CD4-positive, alpha-beta T cell treated with Interleukin-17A for 1 hour (primary cell): ENCODE data around the gene FMO4.
"Not testable (repeated sequence)": the region's sequence is repeated elsewhere in the genome, so short reads cannot be mapped to it uniquely, and the experiment has no call there.

Experiments
- DNase-seq: peaks from one replicate; pipeline ENCODE4 v3.0.0-alpha.2; 2020

The FMO4 gene

DNA sequence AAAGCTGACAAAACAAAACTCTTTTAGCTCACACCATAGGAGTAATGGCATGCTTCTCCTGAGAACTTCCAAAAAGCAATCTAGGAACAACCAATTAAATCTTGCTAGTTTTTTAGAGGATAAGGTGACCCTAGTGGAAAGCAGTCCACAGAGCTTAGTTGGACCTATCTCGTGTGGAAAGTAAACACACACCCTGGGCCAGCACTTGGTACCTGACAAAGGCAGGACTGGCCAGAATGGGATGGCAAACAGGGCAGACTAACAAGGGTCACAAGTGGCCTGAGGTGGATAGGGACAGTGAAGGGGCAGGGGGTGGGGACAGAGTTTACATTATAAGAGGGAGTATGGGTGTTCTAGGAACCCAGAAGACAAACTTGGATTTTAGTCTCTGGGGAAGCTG, 22.0 kb downstream of the FMO4 start:
- no peak for DNase-seq

DNA sequence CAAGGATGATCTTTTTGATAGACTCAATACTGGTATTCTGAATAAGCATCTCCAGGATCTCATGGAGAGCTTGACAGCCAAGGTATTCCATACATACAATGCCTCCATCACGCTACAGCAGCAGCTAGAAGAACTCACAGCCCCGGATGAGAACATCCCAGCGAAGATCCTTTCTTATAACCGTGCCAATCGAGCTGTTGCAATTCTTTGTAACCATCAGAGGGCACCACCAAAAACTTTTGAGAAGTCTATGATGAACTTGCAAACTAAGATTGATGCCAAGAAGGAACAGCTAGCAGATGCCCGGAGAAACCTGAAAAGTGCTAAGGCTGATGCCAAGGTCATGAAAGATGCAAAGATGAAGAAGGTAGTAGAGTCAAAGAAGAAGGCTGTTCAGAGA, 25.4 kb downstream of the FMO4 start:
- DNase-seq: not testable (repeated sequence)

- DNase-seq: no peak
Measured at GRCh38 chr1:171343727-171344472, 29.9 kb downstream of the FMO4 start.

DNA sequence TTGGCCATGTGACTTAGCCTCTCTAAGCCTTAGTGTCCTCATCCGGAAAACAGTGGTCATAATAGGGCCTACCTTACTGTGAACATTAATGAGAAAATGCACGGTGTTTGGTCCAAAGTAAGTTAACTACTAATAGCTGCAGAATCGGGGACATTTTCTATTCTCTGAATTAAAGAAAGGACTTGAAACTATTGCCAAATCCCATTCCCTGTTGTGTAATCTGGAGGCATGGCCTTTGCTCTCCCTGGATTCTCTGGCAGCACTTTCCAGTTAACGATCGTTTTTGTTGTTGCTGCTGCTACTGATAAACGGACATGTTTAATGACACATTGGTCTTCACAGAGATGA, 30.5 kb downstream of the FMO4 start:
- no peak for DNase-seq

GRCh38 chr1:171345536-171345935, 31.6 kb downstream of the FMO4 start:
- no peak for DNase-seq

DNA sequence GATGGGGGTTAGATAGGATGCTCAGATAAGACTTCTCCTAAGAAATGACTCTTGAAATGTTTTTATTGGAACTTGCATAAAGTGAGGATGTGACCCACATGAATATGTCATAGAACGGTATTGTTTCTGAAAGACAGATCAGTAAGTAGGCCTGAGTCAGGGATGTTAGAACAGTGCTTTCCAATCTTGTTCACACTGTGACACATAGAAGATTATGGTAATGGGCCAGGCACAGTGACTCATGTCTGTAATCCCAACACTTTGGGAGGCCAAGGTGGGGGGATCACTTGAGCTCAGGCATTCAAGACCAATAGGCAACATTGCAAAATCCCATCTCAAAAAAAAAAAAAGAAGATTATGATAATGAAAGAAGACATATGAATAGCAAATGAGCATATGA, 32.9 kb downstream of the FMO4 start:
- no peak for DNase-seq

DNA sequence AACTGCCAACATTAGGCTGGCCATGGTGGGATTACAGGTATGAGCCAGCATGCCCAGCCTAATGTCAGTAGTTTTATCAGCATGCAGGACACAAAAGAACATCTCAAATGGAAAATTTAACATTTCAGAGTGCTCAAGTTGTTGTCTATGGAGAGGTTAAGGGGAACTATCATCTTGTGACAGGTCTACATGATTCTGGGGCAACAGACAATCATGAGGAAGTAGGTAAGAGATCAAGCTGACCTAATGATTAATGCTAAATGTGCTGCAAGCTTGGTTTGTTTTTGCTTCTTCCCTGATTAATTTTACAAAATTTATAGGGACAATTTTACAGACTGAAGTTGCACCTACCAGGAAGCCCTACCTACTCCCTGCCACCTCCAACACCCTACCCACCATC, 36.6 kb downstream of the FMO4 start:
- no peak for DNase-seq

GRCh38 chr1:171351961-171352360, 38.0 kb downstream of the FMO4 start:
- DNase-seq: no peak

- DNase-seq: no peak
Measured at GRCh38 chr1:171352554-171352953, 38.6 kb downstream of the FMO4 start.

GRCh38 chr1:171355727-171356126, 41.7 kb downstream of the FMO4 start:
- no peak for DNase-seq

DNA sequence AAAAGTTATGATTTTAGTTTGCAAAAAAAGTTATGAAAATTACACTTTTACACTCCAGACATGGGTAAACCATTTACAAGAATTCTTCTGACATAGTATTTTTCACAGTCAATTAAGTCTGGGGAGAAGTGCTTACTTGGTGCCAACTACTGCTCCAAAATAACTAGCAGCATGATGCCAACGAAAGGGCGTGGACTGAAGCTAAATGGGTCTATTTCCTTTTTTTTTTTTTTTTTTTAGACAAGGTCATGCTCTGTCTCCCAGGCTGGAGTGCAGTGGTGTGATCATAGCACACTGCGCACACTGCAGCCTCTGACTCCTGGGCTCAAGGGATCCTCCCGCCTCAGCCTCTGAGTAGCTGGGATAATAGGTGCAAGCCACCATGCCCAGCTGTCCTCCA, 43.2 kb downstream of the FMO4 start:
- no peak for DNase-seq

DNA sequence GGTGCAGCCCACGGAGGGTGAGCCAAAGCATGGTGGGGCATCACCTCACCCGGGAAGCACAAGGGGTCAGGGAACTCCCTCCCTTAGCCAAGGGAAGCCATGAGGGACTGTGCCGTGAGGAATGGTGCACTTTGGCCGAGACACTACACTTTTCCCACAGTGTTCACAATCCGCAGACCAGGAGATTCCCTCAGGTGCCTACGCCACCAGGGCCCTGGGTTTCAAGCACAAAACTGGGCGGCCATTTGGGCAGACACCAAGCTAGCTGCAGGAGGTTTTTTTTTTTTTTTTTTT, 45.3 kb downstream of the FMO4 start:
- DNase-seq: not testable (repeated sequence)

DNA sequence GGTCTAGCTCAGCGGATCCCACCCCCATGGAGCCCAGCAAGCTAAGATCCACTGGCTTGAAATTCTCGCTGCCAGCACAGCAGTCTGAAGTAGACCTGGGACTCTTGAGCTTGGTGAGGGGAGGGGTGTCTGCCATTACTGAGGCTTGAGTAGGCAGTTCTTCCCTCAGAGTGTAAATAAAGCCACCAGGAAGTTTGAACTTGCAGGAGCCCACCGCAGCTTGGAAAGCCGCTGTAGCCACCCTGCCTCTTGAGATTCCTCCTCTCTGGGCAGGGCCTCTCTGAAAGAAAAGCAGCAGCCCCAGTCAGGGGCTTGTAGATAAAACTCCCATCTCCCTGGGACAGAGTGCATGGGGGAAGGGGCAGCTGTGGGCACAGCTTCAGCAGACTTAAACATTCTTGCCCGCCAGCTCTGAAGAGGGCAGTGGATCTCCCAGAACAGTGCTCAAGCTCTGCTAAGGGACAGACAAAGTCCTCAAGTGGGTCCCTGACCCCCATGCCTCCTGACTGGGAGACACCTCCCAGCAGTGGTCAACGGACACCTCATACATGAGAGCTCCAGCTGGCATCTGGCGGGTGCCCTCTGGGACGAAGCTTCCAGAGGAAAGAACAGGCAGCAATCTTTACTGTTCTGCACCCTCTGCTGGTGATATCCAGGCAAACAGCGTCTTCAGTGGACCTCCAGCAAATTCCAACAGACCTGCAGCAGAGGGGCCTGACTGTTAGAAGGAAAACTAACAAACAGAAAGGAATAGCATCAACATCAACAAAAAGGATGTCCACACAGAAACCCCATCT, 45.9 kb downstream of the FMO4 start:
- DNase-seq: not testable (repeated sequence)

DNA sequence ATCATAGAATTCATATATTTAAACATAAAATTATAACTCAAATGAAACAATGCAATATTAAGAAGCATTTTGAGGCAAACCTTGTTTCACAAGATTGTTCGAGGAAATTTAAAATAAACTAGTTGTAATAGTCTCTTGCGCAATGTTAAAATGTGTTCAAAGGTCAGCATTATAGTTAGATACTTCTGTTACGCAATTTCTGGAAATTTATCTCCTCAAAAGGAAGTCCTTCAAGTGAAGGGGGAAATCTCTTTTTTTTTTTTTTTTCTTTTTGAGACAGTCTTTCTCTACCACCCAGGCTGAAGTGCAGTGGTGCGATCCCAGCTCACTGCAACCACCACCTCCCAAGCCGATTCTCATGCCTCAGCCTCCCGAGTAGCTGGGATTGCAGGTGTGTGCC, 52.1 kb downstream of the FMO4 start:
- DNase-seq: no peak

GRCh38 chr1:171366816-171367215, 52.8 kb downstream of the FMO4 start:
- no peak for DNase-seq

DNA sequence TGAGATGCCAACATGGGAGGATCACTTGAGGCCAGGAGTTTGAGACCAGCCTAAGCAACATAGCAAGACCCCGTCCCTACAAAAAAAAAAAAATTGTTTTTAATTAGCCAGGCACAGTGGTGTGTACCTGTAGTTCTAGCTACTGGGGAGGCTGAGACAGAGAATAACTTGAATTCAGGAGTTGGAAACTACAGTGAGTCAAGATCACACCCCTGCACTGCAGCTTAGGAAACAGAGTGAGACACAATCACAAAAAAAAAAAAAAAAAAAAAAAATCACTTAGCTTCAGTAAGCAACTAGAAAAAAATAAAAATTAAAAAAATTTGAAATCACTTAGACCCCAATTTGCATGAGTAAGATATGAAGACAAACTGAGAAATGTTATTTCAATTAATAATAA, 53.5 kb downstream of the FMO4 start:
- no peak for DNase-seq

GRCh38 chr1:171372418-171373084, 58.6 kb downstream of the FMO4 start:
- no peak for DNase-seq

DNA sequence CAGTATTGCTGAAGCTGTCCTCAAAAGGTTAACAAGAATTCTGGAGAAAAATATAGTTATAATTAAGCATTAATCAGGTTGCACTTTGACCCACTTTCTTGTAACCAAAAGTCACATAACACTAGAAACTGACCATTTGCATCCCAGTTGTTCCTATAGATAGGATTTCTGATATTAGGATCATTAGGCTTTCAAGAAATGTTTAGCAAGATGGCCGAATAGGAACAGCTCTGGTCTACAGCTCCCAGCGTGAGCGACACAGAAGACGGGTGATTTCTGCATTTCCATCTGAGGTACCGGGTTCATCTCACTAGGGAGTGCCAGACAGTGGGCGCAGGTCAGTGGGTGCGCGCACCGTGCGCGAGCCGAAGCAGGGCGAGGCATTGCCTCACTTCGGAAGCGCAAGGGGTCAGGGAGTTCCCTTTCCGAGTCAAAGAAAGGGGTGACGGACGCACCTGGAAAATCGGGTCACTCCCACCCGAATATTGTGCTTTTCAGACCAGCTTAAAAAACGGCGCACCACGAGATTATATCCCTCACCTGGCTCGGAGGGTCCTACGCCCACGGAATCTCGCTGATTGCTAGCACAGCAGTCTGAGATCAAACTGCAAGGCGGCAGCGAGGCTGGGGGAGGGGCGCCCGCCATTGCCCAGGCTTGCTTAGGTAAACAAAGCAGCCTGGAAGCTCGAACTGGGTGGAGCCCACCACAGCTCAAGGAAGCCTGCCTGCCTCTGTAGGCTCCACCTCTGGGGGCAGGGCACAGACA, 59.6 kb downstream of the FMO4 start:
- not testable (repeated sequence) for DNase-seq

GRCh38 chr1:171379846-171380245, 65.9 kb downstream of the FMO4 start:
- no peak for DNase-seq

- DNase-seq: no peak
Measured at GRCh38 chr1:171381866-171382210, 67.9 kb downstream of the FMO4 start.

- no peak for DNase-seq
Measured at GRCh38 chr1:171384496-171384895, 70.5 kb downstream of the FMO4 start.

- DNase-seq: no peak
Measured at GRCh38 chr1:171389171-171389570, 75.2 kb downstream of the FMO4 start.

- not testable (repeated sequence) for DNase-seq
Measured at GRCh38 chr1:171390740-171391139, 76.8 kb downstream of the FMO4 start.
